ENCODE results near the gene TMTC2. TPM values are rescaled to one million over a fixed set of nuclear protein-coding genes. Genes with fewer than 3 reads are reported as not detected.
"Not testable (repeated sequence)": the region's sequence is repeated elsewhere in the genome, so short reads cannot be mapped to it uniquely, and the experiment has no call there.

The TMTC2 gene
- polyA plus RNA-seq, 1 experiment = 5.6 TPM

GRCh38 chr12:82838131-82838551 is 151.4 kb downstream of the TMTC2 start:
- no peaks in the 10 kb centered on the region for H3K36me3 ChIP-seq (ENCODE audit: control insufficient read depth, insufficient read depth, low read length)
- TF ChIP-seq CTCF (IDR thresholded peaks at IDR 0.05; ENCODE audit: insufficient read depth, low read depth, low read length) = no peak
- no peak for DNase-seq (ENCODE audit: low read depth)
- ChIA-PET POLR2A (no interaction called here), CTCF (no interaction called here)
- H3K4me3 ChIP-seq (ENCODE audit: low read depth, low read length) = no peak overlapping the region
- no peaks in the 10 kb centered on the region for H3K27me3 ChIP-seq (ENCODE audit: control insufficient read depth, insufficient read depth, low read length)

GRCh38 chr12:82838827-82839226 is 152.1 kb downstream of the TMTC2 start:
- no peak for TF ChIP-seq CTCF (IDR thresholded peaks at IDR 0.05; ENCODE audit: insufficient read depth, low read depth, low read length)
- CTCF ChIA-PET = no interaction called here
- H3K36me3 ChIP-seq (ENCODE audit: control insufficient read depth, insufficient read depth, low read length) = no peaks in the 10 kb centered on the region
- no peak overlapping the region for H3K4me3 ChIP-seq (ENCODE audit: low read depth, low read length)
- POLR2A ChIA-PET = no interaction called here
- H3K27me3 ChIP-seq (ENCODE audit: control insufficient read depth, insufficient read depth, low read length) = no peaks in the 10 kb centered on the region
- DNase-seq (ENCODE audit: low read depth) = no peak

- Histone ChIP-seq H3K4me3 (ENCODE audit: low read depth, low read length) (no peak overlapping the region), H3K27me3 (ENCODE audit: control insufficient read depth, insufficient read depth, low read length) (no peaks in the 10 kb centered on the region), H3K36me3 (ENCODE audit: control insufficient read depth, insufficient read depth, low read length) (no peaks in the 10 kb centered on the region)
- ChIA-PET POLR2A (no interaction called here), CTCF (no interaction called here)
- no peak for TF ChIP-seq CTCF (IDR thresholded peaks at IDR 0.05; ENCODE audit: insufficient read depth, low read depth, low read length)
- no peak for DNase-seq (ENCODE audit: low read depth)
Observed at GRCh38 chr12:82839796-82840195, 153.1 kb downstream of the TMTC2 start.

- Histone ChIP-seq H3K27me3 (ENCODE audit: control insufficient read depth, insufficient read depth, low read length) (no peaks in the 10 kb centered on the region), H3K36me3 (ENCODE audit: control insufficient read depth, insufficient read depth, low read length) (no peaks in the 10 kb centered on the region), H3K4me3 (ENCODE audit: low read depth, low read length) (no peak overlapping the region)
- ChIA-PET POLR2A (no interaction called here), CTCF (interaction anchor here (1.1 kb wide), 1 partner anchor 11 kb away, joined by 3 read pairs; no protein-coding TSS in a partner anchor)
- no peak for DNase-seq (ENCODE audit: low read depth)
- TF ChIP-seq CTCF (IDR thresholded peaks at IDR 0.05; ENCODE audit: insufficient read depth, low read depth, low read length) = no peak
Observed at GRCh38 chr12:82841487-82841904, 154.8 kb downstream of the TMTC2 start.

GRCh38 chr12:82842480-82842879 is 155.8 kb downstream of the TMTC2 start:
- Histone ChIP-seq H3K4me3 (ENCODE audit: low read depth, low read length) (no peak overlapping the region), H3K27me3 (ENCODE audit: control insufficient read depth, insufficient read depth, low read length) (no peaks in the 10 kb centered on the region), H3K36me3 (ENCODE audit: control insufficient read depth, insufficient read depth, low read length) (no peaks in the 10 kb centered on the region)
- ChIA-PET CTCF (no interaction called here), POLR2A (no interaction called here)
- TF ChIP-seq CTCF (IDR thresholded peaks at IDR 0.05; ENCODE audit: insufficient read depth, low read depth, low read length) = no peak
- DNase-seq (ENCODE audit: low read depth) = no peak

- H3K4me3 ChIP-seq (ENCODE audit: low read depth, low read length); DNase-seq (ENCODE audit: low read depth); H3K36me3 ChIP-seq (ENCODE audit: control insufficient read depth, insufficient read depth, low read length); H3K27me3 ChIP-seq (ENCODE audit: control insufficient read depth, insufficient read depth, low read length); POLR2A ChIA-PET; CTCF ChIA-PET: not testable (repeated sequence)
Observed at GRCh38 chr12:82845076-82845475, 158.4 kb downstream of the TMTC2 start.

Data from BJ (cell line).